ENCODE data around the gene PBXIP1. TPM values are rescaled to one million over a fixed set of nuclear protein-coding genes. Genes with fewer than 3 reads are reported as not detected.

The PBXIP1 gene
- total RNA-seq, 1 donor = 90.1 TPM

DNA sequence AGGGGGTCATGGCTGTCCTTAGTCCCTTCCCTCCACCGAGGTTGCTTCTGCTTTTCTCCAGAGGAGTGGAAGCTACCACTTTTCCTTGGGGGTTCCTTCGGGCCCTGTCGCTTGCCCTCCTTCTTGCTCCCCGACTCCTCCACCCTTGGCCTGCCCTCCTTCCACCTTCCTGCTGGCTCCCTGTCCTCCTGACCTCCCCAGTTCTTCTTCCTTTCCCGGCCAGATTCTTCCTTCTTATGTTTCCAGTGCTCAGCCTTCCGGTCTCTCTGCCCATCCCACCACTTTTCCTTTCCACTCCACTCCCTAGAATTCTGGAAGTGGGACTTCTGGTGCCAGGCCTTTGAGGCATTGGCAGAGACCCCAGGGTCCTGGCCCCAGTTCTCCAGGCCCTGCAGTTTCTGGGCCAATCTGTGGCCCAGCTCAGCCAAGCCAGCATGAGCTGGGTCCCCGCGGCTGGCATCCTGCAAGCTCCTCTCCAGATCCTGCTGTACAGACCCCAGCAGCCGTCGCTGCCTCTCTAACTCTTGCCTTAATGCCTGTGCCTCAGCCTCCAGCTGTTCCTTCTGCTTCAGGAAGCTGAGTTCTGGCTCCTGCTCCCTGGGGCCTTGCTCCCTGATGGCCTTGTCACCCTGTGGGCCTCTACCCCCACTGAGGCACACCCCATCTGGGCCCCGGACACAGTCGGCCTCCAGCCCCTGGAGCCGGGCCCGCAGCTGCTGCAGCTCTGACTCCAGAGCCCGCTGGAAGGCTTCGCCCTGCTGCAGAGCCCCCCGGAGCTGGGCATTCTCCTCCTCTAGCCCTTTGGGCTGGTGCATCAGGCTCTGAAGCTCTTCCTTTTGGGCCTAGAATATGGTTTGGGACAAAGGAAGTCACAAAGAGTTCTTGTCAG lies 9.7 kb downstream of the PBXIP1 start:
- Histone ChIP-seq H3K79me2 (ENCODE audit: insufficient read depth, low read length) (no peaks in the 10 kb centered on the region), H4K20me1 (ENCODE audit: insufficient read depth, low read length) (no peaks in the 10 kb centered on the region), H3K36me3 (ENCODE audit: insufficient read depth, low read length) (no peaks in the 10 kb centered on the region), H3K27ac (ENCODE audit: low read depth, low read length) (no peak overlapping the region), H3K4me2 (ENCODE audit: insufficient read depth, low read length) (no peak overlapping the region), H3K4me3 (ENCODE audit: insufficient read depth, low read length) (no peak overlapping the region), H3K4me1 (ENCODE audit: insufficient read depth, low read length) (no peaks in the 10 kb centered on the region), H3K9me3 (ENCODE audit: low read depth, low read length) (no peaks in the 10 kb centered on the region), H2AFZ (ENCODE audit: low read length) (no peak overlapping the region), H3K27me3 (ENCODE audit: insufficient read depth, low read length) (no peaks in the 10 kb centered on the region)
- no peak for DNase-seq (ENCODE audit: insufficient read length, low spot score, missing footprints)
- TF ChIP-seq, protein P1, sequence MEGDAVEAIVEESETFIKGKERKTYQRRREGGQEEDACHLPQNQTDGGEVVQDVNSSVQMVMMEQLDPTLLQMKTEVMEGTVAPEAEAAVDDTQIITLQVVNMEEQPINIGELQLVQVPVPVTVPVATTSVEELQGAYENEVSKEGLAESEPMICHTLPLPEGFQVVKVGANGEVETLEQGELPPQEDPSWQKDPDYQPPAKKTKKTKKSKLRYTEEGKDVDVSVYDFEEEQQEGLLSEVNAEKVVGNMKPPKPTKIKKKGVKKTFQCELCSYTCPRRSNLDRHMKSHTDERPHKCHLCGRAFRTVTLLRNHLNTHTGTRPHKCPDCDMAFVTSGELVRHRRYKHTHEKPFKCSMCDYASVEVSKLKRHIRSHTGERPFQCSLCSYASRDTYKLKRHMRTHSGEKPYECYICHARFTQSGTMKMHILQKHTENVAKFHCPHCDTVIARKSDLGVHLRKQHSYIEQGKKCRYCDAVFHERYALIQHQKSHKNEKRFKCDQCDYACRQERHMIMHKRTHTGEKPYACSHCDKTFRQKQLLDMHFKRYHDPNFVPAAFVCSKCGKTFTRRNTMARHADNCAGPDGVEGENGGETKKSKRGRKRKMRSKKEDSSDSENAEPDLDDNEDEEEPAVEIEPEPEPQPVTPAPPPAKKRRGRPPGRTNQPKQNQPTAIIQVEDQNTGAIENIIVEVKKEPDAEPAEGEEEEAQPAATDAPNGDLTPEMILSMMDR (IDR thresholded peaks at IDR 0.05; ENCODE audit: extremely low read depth, low read depth, low read length) = no peak

DNA sequence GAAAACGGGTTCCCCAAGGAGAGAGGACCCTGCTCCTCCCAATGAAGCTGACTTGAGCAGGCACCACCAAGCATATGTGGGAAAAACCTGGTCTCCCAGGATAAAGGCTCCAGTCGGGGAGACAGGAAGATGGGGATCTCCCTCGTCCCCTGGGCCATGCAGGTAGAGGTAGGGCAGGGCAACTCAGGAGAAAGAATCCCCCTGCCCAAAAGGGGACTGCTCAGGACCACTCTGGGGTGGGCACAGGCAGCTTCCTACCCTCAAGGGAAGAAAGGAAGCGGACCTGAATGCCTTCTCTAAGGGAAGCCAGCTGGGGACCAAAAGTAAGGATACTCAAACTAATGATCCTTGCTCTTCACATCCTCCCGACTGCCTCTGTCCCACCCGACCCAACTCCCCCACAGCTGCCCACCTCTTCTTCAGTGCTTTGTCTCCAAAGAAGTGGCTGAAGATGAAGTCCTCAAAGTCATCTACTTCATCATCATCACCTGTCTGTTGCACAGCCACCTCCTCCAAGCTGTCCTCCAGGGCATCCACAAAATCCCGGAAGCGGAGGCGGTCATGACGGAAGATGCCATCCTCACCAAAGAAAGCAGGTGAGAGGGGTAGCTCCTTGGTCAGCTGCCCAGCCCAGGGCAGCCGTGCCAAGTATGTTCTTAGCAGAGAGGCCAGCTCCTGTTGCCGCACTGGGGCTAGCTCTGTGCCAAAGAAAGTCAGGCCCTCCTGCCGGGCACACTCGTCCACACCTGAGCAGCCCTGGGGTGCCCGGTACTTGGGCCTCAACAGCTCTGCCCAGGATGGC lies 10.5 kb downstream of the PBXIP1 start:
- H3K4me2 ChIP-seq (ENCODE audit: insufficient read depth, low read length) = no peak overlapping the region
- H3K79me2 ChIP-seq (ENCODE audit: insufficient read depth, low read length) = no peaks in the 10 kb centered on the region
- TF ChIP-seq, protein P1 (IDR thresholded peaks at IDR 0.05; ENCODE audit: extremely low read depth, low read depth, low read length) = no peak

DNA sequence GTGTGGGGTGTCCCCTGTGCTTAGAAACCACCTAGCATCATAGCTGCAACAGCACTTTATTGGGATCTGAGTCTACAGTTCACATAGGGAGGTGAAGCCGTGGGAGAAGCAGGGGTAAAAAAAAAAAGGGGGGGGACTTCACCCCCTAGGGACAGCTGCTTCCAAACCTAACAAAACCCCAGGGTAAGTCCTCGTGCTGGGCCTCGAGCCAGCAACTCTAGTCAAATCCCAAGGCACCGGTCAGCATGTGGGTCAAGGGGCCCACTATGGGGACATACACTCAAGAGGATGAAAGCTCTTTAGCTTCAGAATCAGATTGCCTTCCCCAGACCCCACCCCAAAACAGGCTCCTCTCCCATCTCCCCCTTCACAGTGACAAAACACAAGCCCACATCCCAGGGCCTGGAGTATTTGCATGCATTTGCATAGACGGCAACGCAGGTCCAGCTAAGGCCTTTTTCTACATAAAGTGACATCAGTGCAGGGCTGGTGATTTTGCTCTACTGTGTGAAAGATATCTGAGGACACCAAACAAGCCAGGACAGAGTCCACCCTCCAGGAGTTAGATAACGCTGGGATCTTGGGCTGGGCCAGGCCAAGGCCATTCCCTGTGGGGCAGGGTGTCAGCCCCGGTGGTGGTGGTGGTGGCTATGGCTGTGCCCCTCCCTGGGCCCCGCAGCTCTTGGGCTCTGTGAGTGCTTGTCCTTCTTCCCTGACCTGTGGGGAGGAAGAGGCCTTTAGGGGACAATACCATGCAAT lies 11.3 kb downstream of the PBXIP1 start:
- no peak overlapping the region for H3K27ac ChIP-seq (ENCODE audit: low read depth, low read length)
- no peak overlapping the region for H3K4me3 ChIP-seq (ENCODE audit: insufficient read depth, low read length)
- TF ChIP-seq, protein P1 (IDR thresholded peaks at IDR 0.05; ENCODE audit: extremely low read depth, low read depth, low read length) = no peak
- no peaks in the 10 kb centered on the region for H3K9me3 ChIP-seq (ENCODE audit: low read depth, low read length)
- no peaks in the 10 kb centered on the region for H3K27me3 ChIP-seq (ENCODE audit: insufficient read depth, low read length)
- no peaks in the 10 kb centered on the region for H4K20me1 ChIP-seq (ENCODE audit: insufficient read depth, low read length)
- H3K4me2 ChIP-seq (ENCODE audit: insufficient read depth, low read length) = no peak overlapping the region
- DNase-seq (ENCODE audit: insufficient read length, low spot score, missing footprints) = peak; percentile 31
- H3K79me2 ChIP-seq (ENCODE audit: insufficient read depth, low read length) = no peaks in the 10 kb centered on the region
- H3K4me1 ChIP-seq (ENCODE audit: insufficient read depth, low read length) = no peaks in the 10 kb centered on the region
- no peak overlapping the region for H2AFZ ChIP-seq (ENCODE audit: low read length)
- H3K36me3 ChIP-seq (ENCODE audit: insufficient read depth, low read length) = no peaks in the 10 kb centered on the region

More for the DNA sequence above, 10.5 kb downstream of the PBXIP1 start:
- Histone ChIP-seq H3K4me3 (ENCODE audit: insufficient read depth, low read length) (no peak overlapping the region), H4K20me1 (ENCODE audit: insufficient read depth, low read length) (no peaks in the 10 kb centered on the region), H3K27me3 (ENCODE audit: insufficient read depth, low read length) (no peaks in the 10 kb centered on the region), H3K36me3 (ENCODE audit: insufficient read depth, low read length) (no peaks in the 10 kb centered on the region), H3K27ac (ENCODE audit: low read depth, low read length) (no peak overlapping the region), H2AFZ (ENCODE audit: low read length) (no peak overlapping the region), H3K4me1 (ENCODE audit: insufficient read depth, low read length) (no peaks in the 10 kb centered on the region), H3K9me3 (ENCODE audit: low read depth, low read length) (no peaks in the 10 kb centered on the region)
- DNase-seq (ENCODE audit: insufficient read length, low spot score, missing footprints) = peak; percentile 50

Measured in osteoblast (primary cell).